Globus pallidus (tissue), 1 donor: ENCODE results near the gene ACVRL1.
A peak's percentile ranks its signal among the peaks of the same experiment; 100 is the strongest.
"Not testable (repeated sequence)": the region's sequence is repeated elsewhere in the genome, so short reads cannot be mapped to it uniquely, and the experiment has no call there.

Experiments
- DNase-seq: peaks from one replicate; pipeline ENCODE4 v3.0.0-alpha.2; 2015; ENCODE audit warnings: low spot score

Gene ACVRL1

GRCh38 chr12:51874000-51874399, 33.3 kb upstream of the ACVRL1 start:
- no peak for DNase-seq

DNA sequence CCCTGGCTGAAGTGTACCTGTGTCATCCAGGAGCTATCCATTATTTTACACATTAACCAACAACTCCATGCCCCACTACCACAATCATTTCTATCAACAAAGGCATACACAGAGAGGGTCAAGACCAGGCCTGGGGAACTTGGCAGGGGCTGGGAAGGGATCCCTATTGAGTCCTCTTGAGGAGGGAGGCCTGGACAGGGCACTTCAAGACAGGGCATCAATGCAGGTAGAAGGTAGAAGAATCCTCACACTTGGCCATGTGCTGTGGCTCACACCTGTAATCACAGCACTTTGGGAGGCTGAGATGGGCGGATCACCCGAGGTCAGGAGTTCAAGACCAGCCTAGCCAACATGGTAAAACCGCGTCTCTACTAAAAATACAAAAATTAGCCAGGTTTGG, 32.8 kb upstream of the ACVRL1 start:
- DNase-seq = no peak

DNA sequence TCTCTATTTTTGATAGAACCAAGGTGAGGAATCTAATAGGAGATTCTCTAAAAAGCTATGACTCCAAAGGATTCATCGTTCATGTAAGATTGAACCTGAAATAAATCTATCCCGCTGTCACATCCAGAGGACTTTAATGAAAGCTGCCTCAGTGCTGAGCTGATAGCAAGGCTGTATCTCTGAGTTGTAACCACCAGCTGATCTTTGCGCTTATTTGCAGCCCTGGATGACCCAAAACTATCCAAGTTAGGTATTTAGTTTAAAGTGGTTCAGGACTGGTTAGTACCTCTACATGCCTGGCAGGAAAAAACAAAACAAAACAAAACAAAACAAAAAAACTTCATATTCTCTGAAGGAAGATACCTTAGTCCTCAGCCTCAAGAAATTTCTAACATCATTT, 28.2 kb upstream of the ACVRL1 start:
- no peak for DNase-seq

GRCh38 chr12:51883295-51883694, 24.0 kb upstream of the ACVRL1 start:
- DNase-seq = no peak

GRCh38 chr12:51883998-51884675, 23.2 kb upstream of the ACVRL1 start:
- no peak for DNase-seq

GRCh38 chr12:51884676-51885229, 22.6 kb upstream of the ACVRL1 start:
- DNase-seq = no peak

GRCh38 chr12:51885294-51886020, 21.8 kb upstream of the ACVRL1 start:
- not testable (repeated sequence) for DNase-seq

GRCh38 chr12:51886021-51886710, 21.1 kb upstream of the ACVRL1 start:
- peak; percentile 59 for DNase-seq

- no peak for DNase-seq
Observed at GRCh38 chr12:51887476-51888315, 19.6 kb upstream of the ACVRL1 start, which contains the start of gene ANKRD33. Gene ANKRD33, plus strand, starts transcription at chr12:51888103. Its CDS starts 84 bp downstream, at chr12:51888187.

DNA sequence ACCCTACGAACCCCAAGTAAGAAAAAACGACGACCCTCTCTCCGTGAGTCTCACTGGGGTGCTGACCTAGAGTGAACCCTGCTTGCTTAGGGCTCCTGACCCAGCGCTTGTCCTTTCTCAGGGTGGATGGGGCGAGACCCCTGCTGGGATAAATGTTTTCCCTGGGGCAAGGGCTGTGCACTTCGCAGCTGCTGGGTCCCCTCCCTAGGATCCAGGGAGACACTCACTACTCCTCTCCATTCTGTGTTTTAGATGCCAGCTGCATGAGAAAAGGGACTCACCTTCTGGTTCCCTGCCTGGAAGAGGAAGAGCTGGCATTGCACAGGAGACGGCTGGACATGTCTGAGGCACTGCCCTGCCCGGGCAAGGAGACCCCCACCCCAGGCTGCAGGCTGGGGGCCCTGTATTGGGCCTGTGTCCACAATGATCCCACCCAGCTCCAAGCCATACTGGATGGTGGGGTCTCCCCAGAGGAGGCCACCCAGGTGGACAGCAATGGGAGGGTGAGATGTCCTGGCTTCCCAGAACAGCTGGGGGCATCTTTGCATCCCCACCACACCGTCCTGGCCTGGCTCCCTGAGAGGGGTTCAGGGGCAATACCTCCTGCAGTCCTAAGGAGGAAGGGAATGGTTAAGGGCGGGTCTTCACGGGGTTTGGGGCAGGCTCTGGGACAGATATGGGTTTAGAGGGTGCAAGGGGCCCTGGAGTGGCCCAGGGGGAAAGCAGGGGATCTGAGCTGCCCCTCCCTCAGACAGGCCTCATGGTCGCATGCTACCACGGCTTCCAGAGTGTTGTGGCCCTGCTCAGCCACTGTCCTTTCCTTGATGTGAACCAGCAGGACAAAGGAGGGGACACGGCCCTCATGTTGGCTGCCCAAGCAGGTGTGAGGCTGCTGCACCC, 18.7 kb upstream of the ACVRL1 start:
- no peak for DNase-seq

DNA sequence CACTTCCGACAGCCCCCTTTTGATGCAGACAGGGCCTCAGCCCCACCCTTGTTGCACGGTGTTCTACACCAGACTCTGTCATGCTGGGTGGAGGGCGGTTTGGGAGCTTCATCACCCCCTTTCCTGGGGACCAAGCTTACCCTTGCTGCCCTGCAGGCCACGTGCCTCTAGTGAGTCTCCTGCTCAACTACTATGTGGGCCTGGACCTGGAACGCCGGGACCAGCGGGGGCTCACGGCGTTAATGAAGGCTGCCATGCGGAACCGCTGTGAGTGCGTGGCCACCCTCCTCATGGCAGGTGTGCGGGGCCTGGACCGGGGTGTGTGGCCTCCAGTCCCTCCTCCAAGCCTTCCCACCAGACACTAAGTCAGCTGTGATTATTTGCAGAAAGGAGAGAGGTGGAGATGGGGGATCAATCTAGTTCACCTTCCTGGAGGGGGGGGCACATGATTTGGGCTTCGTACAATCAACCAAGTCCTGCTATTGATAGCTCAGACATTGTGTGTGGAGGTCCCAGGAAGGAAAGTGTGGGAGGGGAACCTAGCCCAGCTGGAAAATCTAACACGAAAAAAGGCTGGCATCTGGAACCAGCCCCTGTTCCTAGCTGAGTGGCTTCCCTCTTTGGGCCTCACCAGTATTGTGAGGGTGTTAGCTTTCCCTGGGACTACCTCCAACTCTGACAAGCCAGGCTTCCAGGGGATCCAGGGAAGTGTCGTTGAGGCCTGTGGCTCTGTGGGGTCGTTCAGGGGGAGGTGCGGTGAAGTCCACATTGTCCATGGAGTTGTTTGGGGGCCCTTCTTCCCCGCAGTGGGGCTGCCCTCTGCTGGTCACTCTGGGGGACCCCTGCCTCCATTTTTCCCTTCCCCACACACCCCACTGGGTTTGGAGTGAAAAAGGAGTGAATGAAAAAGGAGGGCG, 17.8 kb upstream of the ACVRL1 start:
- DNase-seq = no peak

DNA sequence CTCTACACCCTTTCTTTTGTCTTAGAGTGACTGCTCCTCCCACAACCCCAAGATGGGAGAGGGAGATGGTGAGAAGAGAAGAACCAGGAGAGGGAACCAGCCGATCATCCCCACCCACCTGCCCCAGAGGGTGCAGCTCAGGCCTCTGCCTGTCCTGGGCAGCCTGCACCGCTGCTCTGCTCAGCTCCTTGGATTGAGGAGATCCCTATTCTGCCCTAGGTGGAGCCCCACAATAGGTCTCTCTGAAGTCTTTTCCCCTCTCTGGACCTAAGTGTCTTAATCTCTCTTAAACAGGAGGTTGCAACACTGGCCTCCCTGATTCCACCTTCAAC, 17.2 kb upstream of the ACVRL1 start:
- no peak for DNase-seq

- no peak for DNase-seq
Observed at GRCh38 chr12:51890511-51891171, 16.7 kb upstream of the ACVRL1 start.

DNA sequence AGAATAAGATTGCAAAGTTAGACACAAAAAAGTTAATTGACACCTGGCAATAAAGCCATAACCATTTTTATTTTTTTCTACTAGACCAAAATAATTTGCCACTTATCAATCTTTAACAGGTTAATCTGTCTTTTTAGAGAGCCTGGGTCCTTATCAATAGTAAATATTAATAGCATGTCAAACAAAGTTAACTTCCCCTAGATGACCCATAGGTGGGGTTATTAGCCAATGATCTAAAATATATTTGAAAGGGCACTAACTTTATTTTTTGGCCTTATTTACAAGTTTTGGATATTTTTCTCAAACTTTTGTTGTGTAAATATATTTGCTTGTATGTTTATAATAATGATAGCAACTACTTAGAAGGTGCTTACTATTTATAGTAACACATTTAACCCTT, 15.5 kb upstream of the ACVRL1 start:
- DNase-seq = no peak

GRCh38 chr12:51893786-51894185, 13.5 kb upstream of the ACVRL1 start:
- DNase-seq = no peak

DNA sequence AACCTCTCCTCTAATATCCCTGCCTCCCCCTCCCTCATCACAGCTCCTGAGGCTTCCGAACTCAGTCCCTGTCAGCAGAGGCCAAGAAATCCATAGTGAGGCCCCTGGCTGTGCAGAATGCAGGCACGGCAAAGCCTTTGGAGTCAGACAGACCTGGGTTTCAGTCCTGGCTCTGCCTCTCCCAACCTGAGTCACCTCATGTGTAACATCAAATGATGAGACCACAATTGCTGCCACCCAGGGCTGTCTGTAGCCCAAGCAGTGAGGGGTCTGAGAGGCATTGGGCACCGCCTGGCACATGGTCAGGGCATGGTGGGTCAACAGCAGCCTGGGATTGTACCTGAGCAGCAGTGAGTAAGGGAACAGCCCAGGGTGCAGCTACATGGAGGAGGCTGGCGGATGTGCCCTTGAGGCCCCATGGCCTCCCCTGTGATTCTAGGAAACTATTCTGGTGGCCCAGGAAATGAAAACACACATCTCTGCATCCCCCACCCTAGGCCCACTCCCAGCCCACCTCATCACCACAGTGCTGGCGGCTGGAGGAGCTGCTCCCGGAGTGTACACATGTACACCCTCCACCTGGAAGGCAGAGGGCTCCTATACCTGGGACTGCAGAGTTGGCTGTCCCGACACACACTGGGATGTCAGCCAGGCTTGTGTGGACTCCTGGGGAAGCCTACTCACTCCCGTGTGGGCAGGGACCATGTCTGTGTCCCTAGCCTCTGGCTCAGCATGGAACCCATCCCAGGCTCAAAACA, 11.7 kb upstream of the ACVRL1 start:
- no peak for DNase-seq

GRCh38 chr12:51896236-51896635, 11.1 kb upstream of the ACVRL1 start:
- no peak for DNase-seq

DNA sequence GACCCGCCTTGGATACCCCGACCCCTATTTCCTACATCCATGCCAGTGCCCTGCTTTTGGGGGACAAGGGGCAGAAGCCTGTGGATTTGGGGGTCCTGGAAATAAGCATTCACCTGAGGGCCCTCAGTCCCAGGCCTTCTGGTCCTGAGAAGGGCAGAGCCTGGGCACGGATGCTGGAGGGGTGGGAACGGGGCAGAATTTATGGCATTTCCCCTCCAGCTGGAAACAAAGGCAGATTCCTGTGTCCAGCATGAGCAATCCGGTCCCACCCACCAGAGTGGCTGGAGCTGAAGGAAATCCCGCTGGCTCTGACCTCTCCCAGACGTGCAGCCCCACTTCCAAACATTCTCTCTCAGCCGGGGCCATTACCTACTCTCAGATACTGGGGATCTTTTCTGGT, 10.1 kb upstream of the ACVRL1 start:
- DNase-seq = no peak

- DNase-seq = no peak
Observed at GRCh38 chr12:51898506-51898905, 8.8 kb upstream of the ACVRL1 start.
